ENCODE data around the gene HSPA1A. TPM values are rescaled to one million over a fixed set of nuclear protein-coding genes. Genes with fewer than 3 reads are reported as not detected.
"Not testable (repeated sequence)": the region's sequence is repeated elsewhere in the genome, so short reads cannot be mapped to it uniquely, and the experiment has no call there.

HSPA1A gene
- polyA plus RNA-seq, 1 experiment, result 46.6 TPM

DNA sequence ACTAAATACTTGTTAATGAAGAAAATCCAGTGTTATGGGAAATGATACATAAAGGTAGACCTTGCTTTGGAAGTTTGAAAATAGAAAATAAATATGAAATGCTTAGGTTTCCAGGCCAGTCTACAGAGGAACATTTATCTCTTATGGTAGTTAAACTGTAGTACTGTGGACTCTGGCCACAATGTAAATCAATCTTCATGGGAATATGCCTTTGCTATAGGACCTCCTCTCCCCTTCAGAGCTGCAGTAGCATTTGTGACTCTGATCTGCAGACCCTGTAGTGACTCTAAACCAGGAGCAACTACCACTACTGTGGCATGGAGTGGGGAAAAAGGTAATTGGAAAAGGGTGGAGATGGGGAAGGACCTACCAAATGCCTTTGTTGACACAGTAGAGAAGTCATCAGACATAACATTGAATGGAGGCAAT lies 4.5 kb downstream of the HSPA1A start:
- ChIA-PET POLR2A (no interaction called here), CTCF (interaction anchor here (0.6 kb wide), 1 partner anchor 10 kb away, joined by 7 read pairs; no protein-coding TSS in a partner anchor)
- H3K27me3 ChIP-seq (ENCODE audit: control insufficient read depth, insufficient read depth, low read length), result no peaks in the 10 kb centered on the region
- TF ChIP-seq, protein P1, sequence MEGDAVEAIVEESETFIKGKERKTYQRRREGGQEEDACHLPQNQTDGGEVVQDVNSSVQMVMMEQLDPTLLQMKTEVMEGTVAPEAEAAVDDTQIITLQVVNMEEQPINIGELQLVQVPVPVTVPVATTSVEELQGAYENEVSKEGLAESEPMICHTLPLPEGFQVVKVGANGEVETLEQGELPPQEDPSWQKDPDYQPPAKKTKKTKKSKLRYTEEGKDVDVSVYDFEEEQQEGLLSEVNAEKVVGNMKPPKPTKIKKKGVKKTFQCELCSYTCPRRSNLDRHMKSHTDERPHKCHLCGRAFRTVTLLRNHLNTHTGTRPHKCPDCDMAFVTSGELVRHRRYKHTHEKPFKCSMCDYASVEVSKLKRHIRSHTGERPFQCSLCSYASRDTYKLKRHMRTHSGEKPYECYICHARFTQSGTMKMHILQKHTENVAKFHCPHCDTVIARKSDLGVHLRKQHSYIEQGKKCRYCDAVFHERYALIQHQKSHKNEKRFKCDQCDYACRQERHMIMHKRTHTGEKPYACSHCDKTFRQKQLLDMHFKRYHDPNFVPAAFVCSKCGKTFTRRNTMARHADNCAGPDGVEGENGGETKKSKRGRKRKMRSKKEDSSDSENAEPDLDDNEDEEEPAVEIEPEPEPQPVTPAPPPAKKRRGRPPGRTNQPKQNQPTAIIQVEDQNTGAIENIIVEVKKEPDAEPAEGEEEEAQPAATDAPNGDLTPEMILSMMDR (IDR thresholded peaks at IDR 0.05; ENCODE audit: low read depth, low read length), result no peak
- DNase-seq (ENCODE audit: low read depth, low spot score), result no peak
- no peaks in the 10 kb centered on the region; the same call in 1 of the 2 replicates for H3K9me3 ChIP-seq (ENCODE audit: control insufficient read depth, insufficient read depth, low read length)
- H3K4me3 ChIP-seq (ENCODE audit: low read depth, low read length), result no peak overlapping the region
- no peak overlapping the region for H3K27ac ChIP-seq (ENCODE audit: low read depth, low read length)

DNA sequence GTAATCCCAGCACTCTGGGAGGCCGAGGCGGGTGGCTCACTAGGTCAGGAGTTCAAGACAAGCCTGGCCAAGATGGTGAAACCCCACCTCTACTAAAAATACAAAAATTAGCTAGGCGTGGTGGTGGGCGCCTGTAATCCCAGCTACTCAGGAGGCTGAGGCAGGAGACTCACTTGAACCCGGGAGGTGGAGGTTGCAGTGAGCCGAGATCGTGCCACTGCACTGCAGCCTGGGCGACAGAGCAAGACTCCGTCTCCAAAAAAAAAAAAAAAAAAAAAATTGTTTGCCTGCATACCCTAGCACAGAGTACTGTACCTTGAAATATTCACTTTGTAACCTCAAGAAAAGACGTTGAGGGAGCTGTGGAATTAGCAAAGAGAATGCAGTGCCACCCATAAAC lies 5.1 kb downstream of the HSPA1A start:
- H3K4me3 ChIP-seq (ENCODE audit: low read depth, low read length); H3K27me3 ChIP-seq (ENCODE audit: control insufficient read depth, insufficient read depth, low read length); POLR2A ChIA-PET; H3K9me3 ChIP-seq (ENCODE audit: control insufficient read depth, insufficient read depth, low read length); DNase-seq (ENCODE audit: low read depth, low spot score); H3K27ac ChIP-seq (ENCODE audit: low read depth, low read length): not testable (repeated sequence)
- CTCF ChIA-PET, result interaction anchor here (0.6 to 0.8 kb wide), 2 partner anchors 9 kb away, joined by 6 to 7 read pairs; no protein-coding TSS in a partner anchor

DNA sequence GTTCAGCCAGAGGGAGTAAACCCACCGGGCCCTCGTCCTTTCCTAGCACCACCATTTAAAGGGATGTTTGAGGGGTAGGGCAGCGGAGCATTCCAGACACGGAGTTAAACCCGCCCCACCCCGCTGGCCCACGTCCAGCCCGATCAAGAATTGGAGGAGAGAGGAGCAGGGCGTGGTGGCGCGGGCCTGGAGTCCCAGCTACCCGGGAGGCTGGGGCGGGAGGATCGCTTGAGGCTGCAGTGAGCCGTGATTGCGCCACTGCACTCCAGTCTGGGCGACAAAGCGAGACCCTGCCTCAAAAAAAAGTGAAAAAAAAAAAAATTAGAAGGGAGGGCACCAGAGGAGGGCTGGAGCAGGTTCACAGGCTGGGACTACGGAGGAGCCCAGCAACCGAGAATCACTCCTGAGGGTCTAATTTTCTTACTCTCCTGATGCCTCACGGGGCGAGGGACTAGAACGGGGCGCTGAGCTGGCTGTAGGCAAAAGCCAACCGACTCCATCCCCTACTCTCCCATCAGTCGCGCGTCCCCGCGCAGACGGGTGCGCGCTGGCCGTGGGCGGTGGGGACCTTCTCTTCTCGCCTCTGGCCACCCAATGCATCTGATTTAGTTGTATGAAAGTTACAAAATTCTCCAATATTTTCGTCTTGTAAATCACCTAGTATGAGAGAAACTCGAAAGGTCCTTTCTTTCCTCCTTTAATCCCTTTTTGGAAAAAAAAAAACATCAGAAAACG lies 6.1 kb downstream of the HSPA1A start:
- TF ChIP-seq, protein P1 (IDR thresholded peaks at IDR 0.05; ENCODE audit: low read depth, low read length), result no peak
- H3K27ac ChIP-seq (ENCODE audit: low read depth, low read length), result peak overlapping the region; percentile 91
- H3K4me3 ChIP-seq (ENCODE audit: low read depth, low read length), result peak overlapping the region; percentile 67
- ChIA-PET POLR2A (interaction anchor here (0.9 to 1.7 kb wide), 3 partner anchors 15 to 55 kb away, joined by 3 to 7 read pairs (median 6); partner anchors contain the start of genes LSM2 and VARS1), CTCF (interaction anchor here (0.8 kb wide), 1 partner anchor 8 kb away, joined by 6 read pairs; no protein-coding TSS in a partner anchor)
- no peak for DNase-seq (ENCODE audit: low read depth, low spot score)
- H3K27me3 ChIP-seq (ENCODE audit: control insufficient read depth, insufficient read depth, low read length), result no peaks in the 10 kb centered on the region
- no peaks in the 10 kb centered on the region; the same call in 1 of the 2 replicates for H3K9me3 ChIP-seq (ENCODE audit: control insufficient read depth, insufficient read depth, low read length)

DNA sequence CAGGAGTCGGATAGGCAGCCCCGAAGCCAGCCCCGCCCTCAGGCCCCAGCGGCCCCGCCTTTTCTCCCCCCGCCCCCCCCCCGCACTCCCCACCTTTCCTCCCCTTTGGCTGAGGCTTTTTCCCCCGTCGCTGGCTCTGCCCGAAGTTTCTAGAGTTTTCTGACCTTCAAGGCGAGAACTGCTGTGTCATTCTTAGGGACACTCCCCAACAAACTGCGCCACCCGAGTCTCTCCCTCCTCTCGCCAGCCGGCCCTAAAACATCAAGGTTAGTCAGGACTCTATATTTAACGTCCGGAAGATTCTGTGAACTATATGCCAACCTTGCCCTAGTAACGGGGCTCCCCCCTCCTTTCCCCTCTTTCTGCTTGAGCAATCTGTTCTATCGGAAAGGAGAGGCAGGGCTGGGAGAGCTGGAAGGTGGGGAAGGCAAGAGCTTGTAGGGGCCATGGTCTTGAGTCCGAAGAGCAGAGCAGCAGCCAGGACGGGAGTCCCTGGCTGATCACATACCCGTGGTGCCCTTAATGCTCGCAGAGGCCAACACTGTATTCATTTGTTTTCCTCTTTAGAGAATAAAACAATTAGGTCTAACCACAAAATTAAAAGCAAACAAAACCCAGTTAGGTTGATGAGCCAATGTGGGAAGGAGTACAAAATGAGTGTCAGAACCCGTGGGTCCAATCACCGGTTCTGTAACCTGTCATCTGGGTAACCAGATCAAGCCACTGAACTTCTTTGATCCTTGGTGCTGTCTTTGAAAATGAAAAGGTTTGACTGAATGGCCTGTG lies 6.9 kb downstream of the HSPA1A start:
- no peaks in the 10 kb centered on the region; the same call in 1 of the 2 replicates for H3K9me3 ChIP-seq (ENCODE audit: control insufficient read depth, insufficient read depth, low read length)
- H3K27me3 ChIP-seq (ENCODE audit: control insufficient read depth, insufficient read depth, low read length), result no peaks in the 10 kb centered on the region
- H3K27ac ChIP-seq (ENCODE audit: low read depth, low read length), result peak overlapping the region; percentile 91
- ChIA-PET POLR2A (interaction anchor here (1.3 to 1.7 kb wide), 3 partner anchors 16 to 55 kb away, joined by 3 to 7 read pairs (median 7); partner anchors contain the start of genes LSM2 and VARS1), CTCF (interaction anchor here (0.5 kb wide), 1 partner anchor 87 kb away, joined by 5 read pairs; no protein-coding TSS in a partner anchor)
- TF ChIP-seq, protein P1 (IDR thresholded peaks at IDR 0.05; ENCODE audit: low read depth, low read length), result no peak
- H3K4me3 ChIP-seq (ENCODE audit: low read depth, low read length), result peak overlapping the region; percentile 67
- no peak for DNase-seq (ENCODE audit: low read depth, low spot score)

DNA sequence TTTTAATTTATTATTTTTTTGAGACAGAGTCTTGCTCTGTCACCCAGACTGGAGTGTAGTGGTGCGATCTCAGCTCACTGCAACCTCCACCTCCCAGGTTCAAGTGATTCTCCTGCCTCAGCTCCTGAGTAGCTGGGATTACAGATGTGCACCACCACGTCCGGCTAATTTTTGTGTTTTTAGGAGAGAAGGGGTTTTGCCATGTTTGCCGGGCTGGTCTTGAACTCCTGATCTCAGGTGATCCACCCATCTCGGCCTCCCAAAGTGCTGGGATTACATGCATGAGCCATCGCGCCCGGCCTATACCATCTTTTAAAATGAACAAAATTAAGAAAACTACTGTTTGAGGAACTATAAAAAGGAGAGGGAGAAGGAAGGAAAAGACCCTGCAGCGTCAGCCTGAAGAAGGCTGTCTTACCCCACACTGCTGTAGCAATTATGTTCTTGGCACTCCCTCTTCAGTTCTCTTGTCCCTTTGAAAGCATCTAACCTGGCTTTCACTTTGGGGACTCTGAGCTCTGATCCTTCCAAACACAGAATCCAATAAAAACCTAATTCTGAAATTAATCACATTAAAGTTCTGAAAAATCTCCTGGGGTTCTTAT lies 8.4 kb downstream of the HSPA1A start:
- ChIA-PET POLR2A (interaction anchor here (1.7 kb wide), 1 partner anchor 17 kb away, joined by 7 read pairs; the partner anchor contains the start of gene LSM2), CTCF (interaction anchor here (0.7 kb wide), 1 partner anchor 32 kb away, joined by 4 read pairs; no protein-coding TSS in a partner anchor)
- H3K27ac ChIP-seq (ENCODE audit: low read depth, low read length); H3K9me3 ChIP-seq (ENCODE audit: control insufficient read depth, insufficient read depth, low read length); H3K4me3 ChIP-seq (ENCODE audit: low read depth, low read length); DNase-seq (ENCODE audit: low read depth, low spot score); H3K27me3 ChIP-seq (ENCODE audit: control insufficient read depth, insufficient read depth, low read length): not testable (repeated sequence)

Measured in AG04450 (cell line).